HK-2 (cell line): Measurements from ENCODE around the gene PCDH9.

Experiments
- DNase-seq: peaks from one replicate; pipeline ENCODE4 v3.0.0-alpha.2; 2018; ENCODE audit not compliant: unreplicated experiment

Gene PCDH9

GRCh38 chr13:66530686-66531085 is 699.5 kb downstream of the PCDH9 start:
- no peak for DNase-seq

GRCh38 chr13:66530158-66530557 is 700.0 kb downstream of the PCDH9 start:
- no peak for DNase-seq

GRCh38 chr13:66528944-66529576 is 701.1 kb downstream of the PCDH9 start:
- DNase-seq: no peak

- DNase-seq: no peak
These were observed 702.0 kb downstream of the PCDH9 start for GRCh38 chr13:66528180-66528579.

- DNase-seq: no peak
These were observed 709.4 kb downstream of the PCDH9 start for GRCh38 chr13:66520511-66521355.

GRCh38 chr13:66519259-66519658 is 710.9 kb downstream of the PCDH9 start:
- no peak for DNase-seq

- no peak for DNase-seq
These were observed 712.1 kb downstream of the PCDH9 start for GRCh38 chr13:66518068-66518467.

- DNase-seq: no peak
These were observed 716.4 kb downstream of the PCDH9 start for GRCh38 chr13:66513728-66514127.

- DNase-seq: no peak
These were observed 721.0 kb downstream of the PCDH9 start for GRCh38 chr13:66509175-66509574.

GRCh38 chr13:66508153-66508909 is 721.8 kb downstream of the PCDH9 start:
- no peak for DNase-seq

GRCh38 chr13:66506979-66507378 is 723.2 kb downstream of the PCDH9 start:
- DNase-seq: no peak

GRCh38 chr13:66506051-66506777 is 723.9 kb downstream of the PCDH9 start:
- no peak for DNase-seq

- no peak for DNase-seq
These were observed 726.2 kb downstream of the PCDH9 start for GRCh38 chr13:66503890-66504289.

- no peak for DNase-seq
These were observed 729.0 kb downstream of the PCDH9 start for GRCh38 chr13:66501181-66501580.

- peak; percentile 0 for DNase-seq
These were observed 737.7 kb downstream of the PCDH9 start for GRCh38 chr13:66492479-66492878.

- DNase-seq: no peak
These were observed 738.9 kb downstream of the PCDH9 start for GRCh38 chr13:66491251-66491650.

GRCh38 chr13:66489586-66489985 is 740.5 kb downstream of the PCDH9 start:
- no peak for DNase-seq

- no peak for DNase-seq
These were observed 741.0 kb downstream of the PCDH9 start for GRCh38 chr13:66489172-66489571.

GRCh38 chr13:66483712-66484111 is 746.4 kb downstream of the PCDH9 start:
- no peak for DNase-seq

- no peak for DNase-seq
These were observed 747.3 kb downstream of the PCDH9 start for GRCh38 chr13:66482836-66483235.

- no peak for DNase-seq
These were observed 752.3 kb downstream of the PCDH9 start for GRCh38 chr13:66477816-66478215.

GRCh38 chr13:66475061-66475460 is 755.1 kb downstream of the PCDH9 start:
- no peak for DNase-seq
